GM12878 (cell line): ENCODE measurements around the gene SLC6A12. TPM values are rescaled to one million over a fixed set of nuclear protein-coding genes. Genes with fewer than 3 reads are reported as not detected.

Experiments
- ATAC-seq: fragments of 200-7000 bp; cut with Tn5 transposase; 3 replicates; pipeline ENCODE4 v1.9.1; 2020; ENCODE audit warnings: mild to moderate bottlenecking, moderate library complexity
- BruUV-seq: library from RNA; stranded (reverse); fragments of 400-500 nt; replicated peaks from 2 replicates; lab custom pipeline; 2021; lab: Mats Ljungman, UMichigan
- CTCF ChIA-PET: fragments of 300-600 bp; sonication (Branson Sonifier 250); formaldehyde crosslinking; extraction: SDS; loops from one replicate; lab custom pipeline; 2021; ENCODE audit warnings: inconsistent platforms; lab: Yijun Ruan, JAX
- POLR2A ChIA-PET: fragments of 350-600 bp; formaldehyde crosslinking; extraction: SDS; loops from one replicate; lab custom pipeline; 2021; ENCODE audit warnings: inconsistent platforms; lab: Charles Lee
- RAD21 ChIA-PET: fragments of 300-600 bp; sonication (Branson Sonifier 250); formaldehyde crosslinking; loops from one replicate; lab custom pipeline; 2023; ENCODE audit warnings: antibody characterized with exemption; ENCODE audit not compliant: unreplicated experiment; lab: Charles Lee
- SMC1A ChIA-PET: fragments of 300-600 bp; sonication (Branson Sonifier 250); formaldehyde crosslinking; loops from one replicate; lab custom pipeline; 2023; ENCODE audit not compliant: unreplicated experiment, uncharacterized antibody; lab: Charles Lee
- DNase-seq: peaks from one replicate; pipeline ENCODE4 v3.0.0-alpha.2; 2011; ENCODE audit warnings: low read depth, low spot score
- FAIRE-seq: peaks from 3 replicates; lab custom pipeline; 2011; peaks lifted over from hg19 to GRCh38; lab: Jason Lieb, UNC
- H2AFZ ChIP-seq: 2 replicates; pipeline ENCODE4 v1.6.0; 2011; ENCODE audit warnings: low read depth, low read length, control low read depth; ENCODE audit not compliant: control insufficient read depth
- H3K27ac ChIP-seq: 2 replicates; pipeline ENCODE4 v1.5.1; 2011; ENCODE audit warnings: control low read depth; ENCODE audit not compliant: control insufficient read depth, insufficient read depth
- H3K27me3 ChIP-seq, 2 experiments: replicated peaks in 1 of 2; 2 replicates each; pipeline versions ENCODE4 v1.6.0 to v1.6.1; 2011; ENCODE audit warnings: low read length in 1 of 2; ENCODE audit not compliant: control insufficient read depth in 2 of 2, insufficient read depth in 2 of 2
- H3K36me3 ChIP-seq, 2 experiments: 2 replicates each; pipeline ENCODE4 v1.5.1; 2011; ENCODE audit warnings: low read length in 1 of 2; ENCODE audit not compliant: control insufficient read depth in 2 of 2, insufficient read depth in 2 of 2
- H3K4me1 ChIP-seq: 2 replicates; pipeline ENCODE4 v1.6.1; 2011; ENCODE audit warnings: mild to moderate bottlenecking, low read length, moderate library complexity, mixed read lengths; ENCODE audit not compliant: control insufficient read depth, insufficient read depth
- H3K4me2 ChIP-seq: 2 replicates; pipeline ENCODE4 v1.6.0; 2011; ENCODE audit warnings: control low read depth; ENCODE audit not compliant: control insufficient read depth, insufficient read depth
- H3K4me3 ChIP-seq: fragments of 200-600 bp; sonication (generic); 2 replicates; pipeline ENCODE4 v1.5.1; 2016
- H3K79me2 ChIP-seq: 2 replicates; pipeline ENCODE4 v1.6.0; 2011; ENCODE audit warnings: low read length; ENCODE audit not compliant: control insufficient read depth, insufficient read depth
- H3K9ac ChIP-seq: 2 replicates; pipeline ENCODE4 v1.8.0; 2011; ENCODE audit warnings: low read length, control low read depth, mixed read lengths; ENCODE audit not compliant: control insufficient read depth, insufficient read depth
- H3K9me3 ChIP-seq: replicated peaks from 3 replicates; pipeline ENCODE4 v1.5.1; 2011; ENCODE audit warnings: mild to moderate bottlenecking, low read length; ENCODE audit not compliant: control insufficient read depth, insufficient read depth
- H4K20me1 ChIP-seq: 2 replicates; pipeline ENCODE4 v1.6.0; 2011; ENCODE audit not compliant: control insufficient read depth, insufficient read depth
- BHLHE40 ChIP-seq, 2 experiments: fragments of 450-650 bp in 1 of 2; IDR thresholded peaks; 2 replicates each; pipeline ENCODE4 v1.6.1; 2011 to 2017; ENCODE audit warnings: low read depth in 2 of 2, borderline replicate concordance in 1 of 2, improper control_type of control experiment in 1 of 2, low read length in 1 of 2, mild to moderate bottlenecking in 1 of 2
- BMI1 ChIP-seq: fragments of 450-650 bp; IDR thresholded peaks from 2 replicates; pipeline ENCODE4 v1.6.1; 2016; ENCODE audit warnings: mild to moderate bottlenecking, moderate library complexity, borderline replicate concordance
- HDAC2 ChIP-seq: fragments of 200-600 bp; sonication (generic); IDR thresholded peaks from 2 replicates; pipeline ENCODE4 v1.6.1; 2017
- KDM1A ChIP-seq: fragments of 200-600 bp; sonication (generic); IDR thresholded peaks from 2 replicates; pipeline ENCODE4 v1.6.1; 2016; ENCODE audit warnings: borderline replicate concordance
- PAX5 ChIP-seq: IDR thresholded peaks from 2 replicates; pipeline ENCODE4 v1.6.1; 2011; ENCODE audit warnings: low read depth, low read length, borderline replicate concordance
- POLR2AphosphoS2 ChIP-seq: IDR thresholded peaks from 2 replicates; pipeline ENCODE4 v1.6.1; 2011; ENCODE audit warnings: low read depth, mild to moderate bottlenecking, low read length, improper control_type of control experiment, moderate library complexity
- POU2F2 ChIP-seq: IDR thresholded peaks from 3 replicates; pipeline ENCODE4 v1.6.1; 2011; ENCODE audit warnings: low read depth, mild to moderate bottlenecking, low read length, borderline replicate concordance
- SMC3 ChIP-seq: IDR thresholded peaks from 2 replicates; pipeline ENCODE4 v1.6.1; 2011; ENCODE audit warnings: low read length, improper control_type of control experiment, borderline replicate concordance
- WGBS: methylation state at CpG from one replicate; pipeline ENCODE4 v1.1.6; 2016; ENCODE audit warnings: low lambda C conversion rate; ENCODE audit not compliant: insufficient replicate concordance, insufficient coverage; ENCODE audit errors: missing lambda C conversion rate; 5-methylcytosine and 5-hydroxymethylcytosine counted together
- in situ Hi-C: fragments of 300-500 bp; cut with MboI; formaldehyde crosslinking; loops from 9 replicates; pipeline ENCODE4 v1.14.3; 2018; ENCODE audit warnings: mixed read lengths
- intact Hi-C: fragments of 100-400 bp; cut with micrococcal nuclease; formaldehyde crosslinking; loops from one replicate; pipeline ENCODE4 v1.14.2; 2022; ENCODE audit not compliant: unreplicated experiment
- polyA plus RNA-seq, 11 experiments: library from polyadenylated mRNA; depleted of rRNA in 4 of 11; unstranded in 6 of 11; stranded (reverse) in 5 of 11; fragments of >200 nt; fragmentation: Nextera tagmentation in 4 of 11; fragmentation: Illumina TruSeq in 1 of 11; extraction: Ambion mirVana in 4 of 11; extraction: Trizol in 1 of 11; gene quantifications; 1 replicate in 1 of 11; 2 replicates in 10 of 11; pipeline versions ENCODE4 v1.2.1 to v1.2.3, GENCODE V29; 2011 to 2016; ENCODE audit warnings: inconsistent platforms in 2 of 11, missing spikeins in 2 of 11, low read depth in 1 of 11
- total RNA-seq, 4 experiments: library from RNA; depleted of rRNA in 3 of 4; stranded (reverse); fragments of >200 nt in 3 of 4; fragmentation: Illumina TruSeq in 1 of 4; extraction: Trizol in 1 of 4; gene quantifications; 2 replicates each; pipeline versions ENCODE4 v1.2.1 to v1.2.3, GENCODE V29; 2013 to 2021
- TF ChIP-seq, protein P1 (sequence below): fragments of 450-650 bp; formaldehyde crosslinking; IDR thresholded peaks from 2 replicates; pipeline ENCODE4 v1.4.0; 2020; ENCODE audit warnings: mild to moderate bottlenecking, moderate library complexity
- TF ChIP-seq, protein P2 (sequence below): fragments of 450-650 bp; IDR thresholded peaks from 2 replicates; pipeline ENCODE4 v1.6.1; 2017; ENCODE audit warnings: mild to moderate bottlenecking
- TF ChIP-seq, protein P3 (sequence below): fragments of 450-650 bp; IDR thresholded peaks from 2 replicates; pipeline ENCODE4 v1.6.1; 2016; ENCODE audit warnings: mild to moderate bottlenecking
- TF ChIP-seq, protein P4 (sequence below): fragments of 450-650 bp; IDR thresholded peaks from 2 replicates; pipeline ENCODE4 v1.6.1; 2017; ENCODE audit warnings: mild to moderate bottlenecking, moderate library complexity

The SLC6A12 gene
- total and polyA plus RNA-seq, 10 of the 15 experiments (the other 5 are each of a cell fraction or from before 2014, with no cell fraction given), result 0.06 to 0.11 (median 0.07) TPM; not detected in 7

DNA sequence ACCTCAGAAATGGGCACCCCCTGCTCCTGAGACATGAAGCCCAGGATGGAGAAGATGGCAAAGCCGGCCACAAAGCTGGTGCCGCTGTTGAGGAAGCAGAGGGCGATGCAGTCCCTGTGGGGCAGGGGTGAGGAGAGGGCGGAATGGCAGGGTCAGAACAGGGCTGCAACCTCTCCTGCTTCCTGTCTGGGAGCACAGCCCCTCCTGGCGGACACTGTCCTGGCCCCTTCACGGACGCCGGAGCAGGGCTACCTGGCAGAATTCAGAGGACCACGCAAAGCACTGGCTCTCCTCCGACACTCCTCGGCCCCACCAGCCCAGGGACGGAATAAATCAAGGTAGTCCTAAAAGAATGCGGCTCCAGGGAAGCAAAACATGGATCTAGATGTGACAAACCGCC lies 12.4 kb upstream of the SLC6A12 start (continued):
- TF ChIP-seq, protein P1, sequence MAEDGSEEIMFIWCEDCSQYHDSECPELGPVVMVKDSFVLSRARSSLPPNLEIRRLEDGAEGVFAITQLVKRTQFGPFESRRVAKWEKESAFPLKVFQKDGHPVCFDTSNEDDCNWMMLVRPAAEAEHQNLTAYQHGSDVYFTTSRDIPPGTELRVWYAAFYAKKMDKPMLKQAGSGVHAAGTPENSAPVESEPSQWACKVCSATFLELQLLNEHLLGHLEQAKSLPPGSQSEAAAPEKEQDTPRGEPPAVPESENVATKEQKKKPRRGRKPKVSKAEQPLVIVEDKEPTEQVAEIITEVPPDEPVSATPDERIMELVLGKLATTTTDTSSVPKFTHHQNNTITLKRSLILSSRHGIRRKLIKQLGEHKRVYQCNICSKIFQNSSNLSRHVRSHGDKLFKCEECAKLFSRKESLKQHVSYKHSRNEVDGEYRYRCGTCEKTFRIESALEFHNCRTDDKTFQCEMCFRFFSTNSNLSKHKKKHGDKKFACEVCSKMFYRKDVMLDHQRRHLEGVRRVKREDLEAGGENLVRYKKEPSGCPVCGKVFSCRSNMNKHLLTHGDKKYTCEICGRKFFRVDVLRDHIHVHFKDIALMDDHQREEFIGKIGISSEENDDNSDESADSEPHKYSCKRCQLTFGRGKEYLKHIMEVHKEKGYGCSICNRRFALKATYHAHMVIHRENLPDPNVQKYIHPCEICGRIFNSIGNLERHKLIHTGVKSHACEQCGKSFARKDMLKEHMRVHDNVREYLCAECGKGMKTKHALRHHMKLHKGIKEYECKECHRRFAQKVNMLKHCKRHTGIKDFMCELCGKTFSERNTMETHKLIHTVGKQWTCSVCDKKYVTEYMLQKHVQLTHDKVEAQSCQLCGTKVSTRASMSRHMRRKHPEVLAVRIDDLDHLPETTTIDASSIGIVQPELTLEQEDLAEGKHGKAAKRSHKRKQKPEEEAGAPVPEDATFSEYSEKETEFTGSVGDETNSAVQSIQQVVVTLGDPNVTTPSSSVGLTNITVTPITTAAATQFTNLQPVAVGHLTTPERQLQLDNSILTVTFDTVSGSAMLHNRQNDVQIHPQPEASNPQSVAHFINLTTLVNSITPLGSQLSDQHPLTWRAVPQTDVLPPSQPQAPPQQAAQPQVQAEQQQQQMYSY, result no peak
- no peak for TF ChIP-seq BHLHE40 (IDR thresholded peaks at IDR 0.05; ENCODE audit: borderline replicate concordance in 1 of 2, low read depth in 2 of 2, low read length in 1 of 2)

DNA sequence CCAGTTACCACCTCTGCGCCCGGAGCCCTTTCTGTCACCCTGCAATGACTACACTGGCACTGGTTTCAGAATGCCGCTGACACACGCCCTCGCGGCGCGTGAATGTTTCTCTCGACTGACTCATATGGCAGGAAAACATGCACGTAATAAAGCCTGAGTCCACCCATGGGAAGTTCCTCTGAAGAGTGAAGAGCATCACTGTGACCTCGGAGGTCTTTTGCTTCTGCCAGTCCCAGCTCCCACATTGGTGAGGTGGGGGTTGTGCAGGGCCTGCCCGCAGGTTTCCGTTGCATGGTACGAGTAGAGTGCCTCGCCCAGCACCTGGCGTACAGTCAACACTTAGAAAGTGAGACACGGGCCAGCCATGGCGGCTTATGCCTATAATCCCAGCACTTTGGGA lies 11.1 kb upstream of the SLC6A12 start:
- Histone ChIP-seq H3K4me1 (no peaks in the 10 kb centered on the region), H3K27me3 (peaks cover 0 to 4% of the 10 kb centered on the region in 2 experiments), H3K4me3 (no peak overlapping the region), H4K20me1 (no peaks in the 10 kb centered on the region; the same call in 1 of the 2 replicates), H3K9me3 (no peaks in the 10 kb centered on the region), H3K27ac (no peak overlapping the region), H3K79me2 (no peaks in the 10 kb centered on the region), H2AFZ (no peak overlapping the region), H3K9ac (no peak overlapping the region), H3K36me3 (no peaks in the 10 kb centered on the region), H3K4me2 (no peak overlapping the region)
- no peak for FAIRE-seq
- ChIA-PET CTCF (no interaction called here), POLR2A (no interaction called here), SMC1A (no interaction called here), RAD21 (no interaction called here)
- no TSS peak for BruUV-seq
- DNase-seq, result no peak
- in situ Hi-C loops, result no loop called here
- WGBS, result 76% methylated on average over 18 of the region's 18 CpGs
- ATAC-seq, result no peak
- intact Hi-C loops, result no loop called here
- TF ChIP-seq PAX5 (no peak), BMI1 (no peak), POLR2AphosphoS2 (no peak), SMC3 (no peak), HDAC2 (no peak), POU2F2 (no peak), KDM1A (no peak)
- TF ChIP-seq, protein P2, sequence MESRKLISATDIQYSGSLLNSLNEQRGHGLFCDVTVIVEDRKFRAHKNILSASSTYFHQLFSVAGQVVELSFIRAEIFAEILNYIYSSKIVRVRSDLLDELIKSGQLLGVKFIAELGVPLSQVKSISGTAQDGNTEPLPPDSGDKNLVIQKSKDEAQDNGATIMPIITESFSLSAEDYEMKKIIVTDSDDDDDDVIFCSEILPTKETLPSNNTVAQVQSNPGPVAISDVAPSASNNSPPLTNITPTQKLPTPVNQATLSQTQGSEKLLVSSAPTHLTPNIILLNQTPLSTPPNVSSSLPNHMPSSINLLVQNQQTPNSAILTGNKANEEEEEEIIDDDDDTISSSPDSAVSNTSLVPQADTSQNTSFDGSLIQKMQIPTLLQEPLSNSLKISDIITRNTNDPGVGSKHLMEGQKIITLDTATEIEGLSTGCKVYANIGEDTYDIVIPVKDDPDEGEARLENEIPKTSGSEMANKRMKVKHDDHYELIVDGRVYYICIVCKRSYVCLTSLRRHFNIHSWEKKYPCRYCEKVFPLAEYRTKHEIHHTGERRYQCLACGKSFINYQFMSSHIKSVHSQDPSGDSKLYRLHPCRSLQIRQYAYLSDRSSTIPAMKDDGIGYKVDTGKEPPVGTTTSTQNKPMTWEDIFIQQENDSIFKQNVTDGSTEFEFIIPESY, result no peak
- TF ChIP-seq, protein P3, sequence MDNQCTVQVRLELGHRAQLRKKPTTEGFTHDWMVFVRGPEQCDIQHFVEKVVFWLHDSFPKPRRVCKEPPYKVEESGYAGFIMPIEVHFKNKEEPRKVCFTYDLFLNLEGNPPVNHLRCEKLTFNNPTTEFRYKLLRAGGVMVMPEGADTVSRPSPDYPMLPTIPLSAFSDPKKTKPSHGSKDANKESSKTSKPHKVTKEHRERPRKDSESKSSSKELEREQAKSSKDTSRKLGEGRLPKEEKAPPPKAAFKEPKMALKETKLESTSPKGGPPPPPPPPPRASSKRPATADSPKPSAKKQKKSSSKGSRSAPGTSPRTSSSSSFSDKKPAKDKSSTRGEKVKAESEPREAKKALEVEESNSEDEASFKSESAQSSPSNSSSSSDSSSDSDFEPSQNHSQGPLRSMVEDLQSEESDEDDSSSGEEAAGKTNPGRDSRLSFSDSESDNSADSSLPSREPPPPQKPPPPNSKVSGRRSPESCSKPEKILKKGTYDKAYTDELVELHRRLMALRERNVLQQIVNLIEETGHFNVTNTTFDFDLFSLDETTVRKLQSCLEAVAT, result no peak
- TF ChIP-seq, protein P4, sequence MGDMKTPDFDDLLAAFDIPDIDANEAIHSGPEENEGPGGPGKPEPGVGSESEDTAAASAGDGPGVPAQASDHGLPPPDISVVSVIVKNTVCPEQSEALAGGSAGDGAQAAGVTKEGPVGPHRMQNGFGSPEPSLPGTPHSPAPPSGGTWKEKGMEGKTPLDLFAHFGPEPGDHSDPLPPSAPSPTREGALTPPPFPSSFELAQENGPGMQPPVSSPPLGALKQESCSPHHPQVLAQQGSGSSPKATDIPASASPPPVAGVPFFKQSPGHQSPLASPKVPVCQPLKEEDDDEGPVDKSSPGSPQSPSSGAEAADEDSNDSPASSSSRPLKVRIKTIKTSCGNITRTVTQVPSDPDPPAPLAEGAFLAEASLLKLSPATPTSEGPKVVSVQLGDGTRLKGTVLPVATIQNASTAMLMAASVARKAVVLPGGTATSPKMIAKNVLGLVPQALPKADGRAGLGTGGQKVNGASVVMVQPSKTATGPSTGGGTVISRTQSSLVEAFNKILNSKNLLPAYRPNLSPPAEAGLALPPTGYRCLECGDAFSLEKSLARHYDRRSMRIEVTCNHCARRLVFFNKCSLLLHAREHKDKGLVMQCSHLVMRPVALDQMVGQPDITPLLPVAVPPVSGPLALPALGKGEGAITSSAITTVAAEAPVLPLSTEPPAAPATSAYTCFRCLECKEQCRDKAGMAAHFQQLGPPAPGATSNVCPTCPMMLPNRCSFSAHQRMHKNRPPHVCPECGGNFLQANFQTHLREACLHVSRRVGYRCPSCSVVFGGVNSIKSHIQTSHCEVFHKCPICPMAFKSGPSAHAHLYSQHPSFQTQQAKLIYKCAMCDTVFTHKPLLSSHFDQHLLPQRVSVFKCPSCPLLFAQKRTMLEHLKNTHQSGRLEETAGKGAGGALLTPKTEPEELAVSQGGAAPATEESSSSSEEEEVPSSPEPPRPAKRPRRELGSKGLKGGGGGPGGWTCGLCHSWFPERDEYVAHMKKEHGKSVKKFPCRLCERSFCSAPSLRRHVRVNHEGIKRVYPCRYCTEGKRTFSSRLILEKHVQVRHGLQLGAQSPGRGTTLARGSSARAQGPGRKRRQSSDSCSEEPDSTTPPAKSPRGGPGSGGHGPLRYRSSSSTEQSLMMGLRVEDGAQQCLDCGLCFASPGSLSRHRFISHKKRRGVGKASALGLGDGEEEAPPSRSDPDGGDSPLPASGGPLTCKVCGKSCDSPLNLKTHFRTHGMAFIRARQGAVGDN, result no peak
